HG02588 (cell line): ENCODE data around the gene COX4I2.
"Not testable (repeated sequence)": the region's sequence is repeated elsewhere in the genome, so short reads cannot be mapped to it uniquely, and the experiment has no call there.

Experiments used
- ATAC-seq: cut with Tn5 transposase; IDR thresholded peaks from one replicate; pipeline ENCODE4 v1.9.1; 2021; ENCODE audit warnings: mild to moderate bottlenecking, moderate library complexity; ENCODE audit not compliant: unreplicated experiment

Gene COX4I2

GRCh38 chr20:31648104-31648503 is 10.4 kb downstream of the COX4I2 start:
- ATAC-seq, result not testable (repeated sequence)

- ATAC-seq, result no peak
These were observed 15.2 kb downstream of the COX4I2 start for GRCh38 chr20:31652917-31653396.

- ATAC-seq, result no peak
These were observed 15.8 kb downstream of the COX4I2 start for GRCh38 chr20:31653561-31653960.

- no peak for ATAC-seq
These were observed 16.8 kb downstream of the COX4I2 start for GRCh38 chr20:31654534-31654933.

- peak; percentile 52 for ATAC-seq
These were observed 24.1 kb downstream of the COX4I2 start for GRCh38 chr20:31661625-31662371.

- ATAC-seq, result no peak
These were observed 24.7 kb downstream of the COX4I2 start for GRCh38 chr20:31662372-31662854.

- ATAC-seq, result no peak
These were observed 25.8 kb downstream of the COX4I2 start for GRCh38 chr20:31663524-31663837.

GRCh38 chr20:31663838-31664695 is 26.4 kb downstream of the COX4I2 start:
- no peak for ATAC-seq

- ATAC-seq, result no peak
These were observed 27.1 kb downstream of the COX4I2 start for GRCh38 chr20:31664696-31665354.

- ATAC-seq, result no peak
These were observed 28.0 kb downstream of the COX4I2 start for GRCh38 chr20:31665753-31666152.

- no peak for ATAC-seq
These were observed 28.7 kb downstream of the COX4I2 start for GRCh38 chr20:31666258-31667042.

- no peak for ATAC-seq
These were observed 29.9 kb downstream of the COX4I2 start for GRCh38 chr20:31667315-31668285.

- not testable (repeated sequence) for ATAC-seq
These were observed 31.2 kb downstream of the COX4I2 start for GRCh38 chr20:31668944-31669343.

GRCh38 chr20:31669876-31670275 is 32.2 kb downstream of the COX4I2 start:
- no peak for ATAC-seq

GRCh38 chr20:31670371-31671228 is 32.9 kb downstream of the COX4I2 start:
- ATAC-seq, result no peak

GRCh38 chr20:31671324-31671723 is 33.6 kb downstream of the COX4I2 start:
- no peak for ATAC-seq

GRCh38 chr20:31673435-31673834 is 35.7 kb downstream of the COX4I2 start:
- ATAC-seq, result no peak

- ATAC-seq, result no peak
These were observed 36.3 kb downstream of the COX4I2 start for GRCh38 chr20:31673943-31674463.
